IMR-90 (cell line): Measurements from ENCODE around the gene GRK5. TPM values are rescaled to one million over a fixed set of nuclear protein-coding genes. Genes with fewer than 3 reads are reported as not detected.

Source experiments
- ATAC-seq: fragments of 200-7000 bp; cut with Tn5 transposase; 2 replicates; pipeline ENCODE4 v1.9.1; 2020; ENCODE audit warnings: low read depth, mild to moderate bottlenecking, moderate library complexity
- BruUV-seq: library from RNA; stranded (reverse); fragments of 400-500 nt; replicated peaks from 2 replicates; lab custom pipeline; 2021; lab: Mats Ljungman, UMichigan
- CTCF ChIA-PET: fragments of 300-600 bp; formaldehyde crosslinking; extraction: SDS; loops from one replicate; lab custom pipeline; 2021; ENCODE audit warnings: antibody characterized with exemption; lab: Yijun Ruan, JAX
- POLR2A ChIA-PET: fragments of 300-600 bp; sonication (Branson Sonifier 250); formaldehyde crosslinking; loops from one replicate; lab custom pipeline; 2022; ENCODE audit warnings: antibody characterized with exemption; ENCODE audit not compliant: unreplicated experiment; lab: Charles Lee
- DNase-seq: peaks from one replicate; pipeline ENCODE4 v3.0.0; 2013
- H2AFZ ChIP-seq: replicated peaks from 2 replicates; pipeline ENCODE3; 2013; ENCODE audit warnings: low read length, mild to moderate bottlenecking; ENCODE audit not compliant: poor library complexity
- H2AK5ac ChIP-seq: 2 replicates; pipeline ENCODE4 v1.6.1; 2013; ENCODE audit warnings: low read depth, low read length, inconsistent platforms
- H2AK9ac ChIP-seq: replicated peaks from 2 replicates; pipeline ENCODE3; 2013; ENCODE audit warnings: mild to moderate bottlenecking, low read depth, low read length, moderate library complexity; ENCODE audit not compliant: poor library complexity
- H2BK120ac ChIP-seq: 2 replicates; pipeline ENCODE4 v1.6.1; 2013; ENCODE audit warnings: low read depth, low read length, inconsistent platforms
- H2BK15ac ChIP-seq: 3 replicates; pipeline ENCODE4 v1.6.1; 2013; ENCODE audit warnings: low read depth, low read length, inconsistent platforms
- H2BK20ac ChIP-seq: 2 replicates; pipeline ENCODE4 v1.6.1; 2013; ENCODE audit warnings: low read depth, mild to moderate bottlenecking, inconsistent platforms, low read length, moderate library complexity
- H2BK5ac ChIP-seq: 2 replicates; pipeline ENCODE4 v1.6.1; 2013; ENCODE audit warnings: mild to moderate bottlenecking, low read depth, low read length, inconsistent platforms; ENCODE audit not compliant: poor library complexity, severe bottlenecking
- H3K14ac ChIP-seq: replicated peaks from 2 replicates; pipeline ENCODE4 v1.6.1; 2013; ENCODE audit warnings: low read depth, low read length, inconsistent platforms
- H3K18ac ChIP-seq: 2 replicates; pipeline ENCODE4 v1.6.1; 2013; ENCODE audit warnings: low read depth, low read length, control low read depth
- H3K23ac ChIP-seq: 2 replicates; pipeline ENCODE4 v1.6.1; 2013; ENCODE audit warnings: low read depth, low read length, inconsistent platforms
- H3K27ac ChIP-seq: 2 replicates; pipeline ENCODE4 v1.5.1; 2013; ENCODE audit warnings: mild to moderate bottlenecking, control low read depth, low read length; ENCODE audit not compliant: insufficient read depth
- H3K27me3 ChIP-seq: 2 replicates; pipeline ENCODE4 v1.6.1; 2013; ENCODE audit warnings: low read length; ENCODE audit not compliant: control insufficient read depth, insufficient read depth
- H3K36me3 ChIP-seq: 2 replicates; pipeline ENCODE4 v1.6.1; 2013; ENCODE audit warnings: low read length, mixed read lengths; ENCODE audit not compliant: control insufficient read depth, insufficient read depth
- H3K4ac ChIP-seq: 2 replicates; pipeline ENCODE4 v1.6.1; 2013; ENCODE audit warnings: low read depth, low read length, inconsistent platforms
- H3K4me1 ChIP-seq: 2 replicates; pipeline ENCODE4 v1.6.1; 2013; ENCODE audit warnings: low read length, mixed read lengths; ENCODE audit not compliant: control insufficient read depth, insufficient read depth
- H3K4me2 ChIP-seq: 2 replicates; pipeline ENCODE4 v1.6.1; 2013; ENCODE audit warnings: low read depth, mild to moderate bottlenecking, control low read depth, low read length, moderate library complexity
- H3K4me3 ChIP-seq: 2 replicates; pipeline ENCODE4 v1.5.1; 2013; ENCODE audit warnings: low read depth, mild to moderate bottlenecking, control low read depth, low read length, moderate library complexity; ENCODE audit not compliant: insufficient read depth
- H3K56ac ChIP-seq: 2 replicates; pipeline ENCODE4 v1.6.1; 2013; ENCODE audit warnings: low read length, inconsistent platforms; ENCODE audit not compliant: insufficient read depth; ENCODE audit errors: extremely low read depth
- H3K79me1 ChIP-seq, 2 experiments: 2 replicates each; pipeline ENCODE4 v1.6.1; 2013; ENCODE audit warnings: low read length in 2 of 2, inconsistent platforms in 1 of 2, low read depth in 1 of 2
- H3K9ac ChIP-seq: 2 replicates; pipeline ENCODE4 v1.6.1; 2013; ENCODE audit warnings: low read depth, low read length, control low read depth
- H3K9me1 ChIP-seq: 2 replicates; pipeline ENCODE4 v1.6.1; 2013; ENCODE audit warnings: low read length, inconsistent platforms; ENCODE audit not compliant: insufficient read depth
- H3K9me3 ChIP-seq: 2 replicates; pipeline ENCODE4 v1.6.1; 2013; ENCODE audit warnings: low read length; ENCODE audit not compliant: control insufficient read depth, insufficient read depth
- H4K20me1 ChIP-seq: 2 replicates; pipeline ENCODE4 v1.6.1; 2013; ENCODE audit warnings: low read length, inconsistent platforms; ENCODE audit not compliant: insufficient read depth
- H4K5ac ChIP-seq: 2 replicates; pipeline ENCODE4 v1.6.1; 2013; ENCODE audit warnings: mild to moderate bottlenecking, low read depth, low read length, control low read depth
- H4K8ac ChIP-seq, 2 experiments: 2 replicates each; pipeline ENCODE4 v1.6.1; 2013; ENCODE audit warnings: low read depth in 2 of 2, low read length in 2 of 2, control low read depth in 1 of 2, inconsistent platforms in 1 of 2
- H4K91ac ChIP-seq: 2 replicates; pipeline ENCODE4 v1.6.1; 2013; ENCODE audit warnings: low read depth, low read length, inconsistent platforms; ENCODE audit not compliant: insufficient read depth
- BHLHE40 ChIP-seq: fragments of 150-350 bp; IDR thresholded peaks from 2 replicates; pipeline ENCODE4 v1.6.1; 2016; ENCODE audit warnings: mild to moderate bottlenecking, low read depth, low read length
- FOS ChIP-seq: fragments of 150-350 bp; IDR thresholded peaks from 2 replicates; pipeline ENCODE4 v1.6.1; 2016; ENCODE audit warnings: low read depth, low read length
- MAZ ChIP-seq: IDR thresholded peaks from 2 replicates; pipeline ENCODE4 v1.6.1; 2012; ENCODE audit warnings: low read depth, mild to moderate bottlenecking, low read length, improper control_type of control experiment, moderate library complexity, borderline replicate concordance
- NFE2L2 ChIP-seq: fragments of 150-350 bp; IDR thresholded peaks from 2 replicates; pipeline ENCODE4 v1.6.1; 2016; ENCODE audit warnings: low read depth, mild to moderate bottlenecking, low read length
- RCOR1 ChIP-seq: IDR thresholded peaks from 2 replicates; pipeline ENCODE4 v1.6.1; 2012; ENCODE audit warnings: mild to moderate bottlenecking, low read length, improper control_type of control experiment; ENCODE audit not compliant: insufficient replicate concordance
- SMC3 ChIP-seq: fragments of 150-350 bp; IDR thresholded peaks from 2 replicates; pipeline ENCODE4 v1.6.1; 2016; ENCODE audit warnings: low read depth, mild to moderate bottlenecking, antibody characterized with exemption, low read length, moderate library complexity
- WGBS, 2 experiments: methylation state at CpG; one replicate each; pipeline versions ENCODE4 v1.1.5 to v1.1.7; 2013; ENCODE audit warnings: missing lambda C conversion rate in 2 of 2; ENCODE audit not compliant: insufficient read length in 1 of 2; ENCODE audit errors: extremely low coverage in 2 of 2; 5-methylcytosine and 5-hydroxymethylcytosine counted together
- dilution Hi-C: fragments of 300-500 bp; cut with HindIII; formaldehyde crosslinking; loops from one replicate; pipeline ENCODE4 v1.14.3; 2018; ENCODE audit warnings: low sequenced_read_pairs; ENCODE audit not compliant: unreplicated experiment
- in situ Hi-C: fragments of 300-500 bp; cut with MboI; formaldehyde crosslinking; loops from 3 replicates; pipeline ENCODE4 v1.14.3; 2019; ENCODE audit warnings: low sequenced_read_pairs, inconsistent platforms, mixed read lengths
- intact Hi-C: fragments of 100-400 bp; cut with micrococcal nuclease; formaldehyde crosslinking; loops from 2 replicates; pipeline ENCODE4 v1.10.0; 2022
- polyA plus RNA-seq, 3 experiments: library from polyadenylated mRNA; depleted of rRNA; stranded (reverse); fragments of >200 nt; gene quantifications; 2 replicates each; pipeline ENCODE4 v1.2.3, GENCODE V29; 2012; ENCODE audit warnings: low replicate concordance in 1 of 3
- total RNA-seq: library from RNA; depleted of rRNA; stranded (reverse); fragments of >200 nt; gene quantifications from 2 replicates; pipeline ENCODE4 v1.2.3, GENCODE V29; 2012
- TF ChIP-seq, protein P1 (sequence below): conservative IDR thresholded peaks from 2 replicates; pipeline ENCODE4 v1.5.1; 2012; ENCODE audit warnings: mild to moderate bottlenecking, low read depth, low read length, improper control_type of control experiment

The GRK5 gene
- total and polyA plus RNA-seq, 2 of the 4 experiments (the other 2 are of a cell fraction), result 12.9 to 16.3 TPM

DNA sequence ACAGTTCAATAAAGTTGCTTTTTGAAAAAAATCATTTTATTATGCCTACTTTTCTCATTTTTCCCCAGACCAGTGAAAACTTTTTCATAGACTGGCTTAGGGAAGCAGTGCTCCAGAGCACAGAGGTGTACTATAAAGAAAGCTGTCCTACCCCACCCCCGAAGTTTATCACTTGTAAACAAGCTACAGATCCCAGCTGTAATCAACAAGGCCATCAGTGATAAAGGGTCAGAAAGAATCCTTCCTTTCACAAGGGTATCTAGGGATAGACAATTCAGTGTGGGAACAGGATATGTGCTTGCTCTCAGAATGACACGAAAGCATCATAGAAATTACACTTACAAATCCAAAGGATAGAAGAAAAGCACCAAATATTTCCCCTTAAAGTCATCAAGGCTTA lies 33.3 kb upstream of the GRK5 start:
- Histone ChIP-seq H3K27me3 (no peaks in the 10 kb centered on the region), H3K9ac (no peak overlapping the region), H3K56ac (no peak overlapping the region), H3K18ac (no peak overlapping the region), H3K9me3 (no peaks in the 10 kb centered on the region), H4K5ac (no peak overlapping the region), H2BK15ac (no peak overlapping the region), H4K20me1 (no peaks in the 10 kb centered on the region), H3K4ac (no peak overlapping the region), H3K27ac (no peak overlapping the region), H4K91ac (no peak overlapping the region), H3K4me2 (no peak overlapping the region), H3K36me3 (peaks cover 35% of the 10 kb centered on the region), H3K79me1 (peaks cover 46 to 64% of the 10 kb centered on the region in 2 experiments), H2BK5ac (no peak overlapping the region), H3K14ac (no peak overlapping the region), H3K4me1 (peaks cover 6% of the 10 kb centered on the region), H3K4me3 (no peak overlapping the region), H2BK120ac (no peak overlapping the region), H2BK20ac (no peak overlapping the region), H2AK9ac (no peak overlapping the region), H3K9me1 (peaks cover 16% of the 10 kb centered on the region), H4K8ac (no peak overlapping the region), H3K23ac (no peak overlapping the region), H2AFZ (no peak overlapping the region), H2AK5ac (no peak overlapping the region)
- ATAC-seq, result no peak
- no peak for TF ChIP-seq RCOR1
- no peak for TF ChIP-seq MAZ
- no peak for TF ChIP-seq FOS
- TF ChIP-seq, protein P1, sequence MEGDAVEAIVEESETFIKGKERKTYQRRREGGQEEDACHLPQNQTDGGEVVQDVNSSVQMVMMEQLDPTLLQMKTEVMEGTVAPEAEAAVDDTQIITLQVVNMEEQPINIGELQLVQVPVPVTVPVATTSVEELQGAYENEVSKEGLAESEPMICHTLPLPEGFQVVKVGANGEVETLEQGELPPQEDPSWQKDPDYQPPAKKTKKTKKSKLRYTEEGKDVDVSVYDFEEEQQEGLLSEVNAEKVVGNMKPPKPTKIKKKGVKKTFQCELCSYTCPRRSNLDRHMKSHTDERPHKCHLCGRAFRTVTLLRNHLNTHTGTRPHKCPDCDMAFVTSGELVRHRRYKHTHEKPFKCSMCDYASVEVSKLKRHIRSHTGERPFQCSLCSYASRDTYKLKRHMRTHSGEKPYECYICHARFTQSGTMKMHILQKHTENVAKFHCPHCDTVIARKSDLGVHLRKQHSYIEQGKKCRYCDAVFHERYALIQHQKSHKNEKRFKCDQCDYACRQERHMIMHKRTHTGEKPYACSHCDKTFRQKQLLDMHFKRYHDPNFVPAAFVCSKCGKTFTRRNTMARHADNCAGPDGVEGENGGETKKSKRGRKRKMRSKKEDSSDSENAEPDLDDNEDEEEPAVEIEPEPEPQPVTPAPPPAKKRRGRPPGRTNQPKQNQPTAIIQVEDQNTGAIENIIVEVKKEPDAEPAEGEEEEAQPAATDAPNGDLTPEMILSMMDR, result no peak
- TF ChIP-seq SMC3, result no peak
- TF ChIP-seq NFE2L2, result no peak
- no peak for TF ChIP-seq BHLHE40
- in situ Hi-C loops (no loop called here), intact Hi-C loops (no loop called here), dilution Hi-C loops (no loop called here)
- BruUV-seq, result no TSS peak
- ChIA-PET CTCF (no interaction called here), POLR2A (no interaction called here)
- no peak for DNase-seq
- WGBS, 2 experiments, result no CpG with 5 or more reads among the region's 2 CpGs
